Fibroblast of mammary gland (primary cell): ENCODE measurements around the gene SPATA1.
"Not testable (repeated sequence)": the region's sequence is repeated elsewhere in the genome, so short reads cannot be mapped to it uniquely, and the experiment has no call there.

Source experiments
- DNase-seq: peaks from one replicate; pipeline ENCODE4 v3.0.0-alpha.2; 2010; ENCODE audit warnings: low read depth
- H3K4me3 ChIP-seq: 2 replicates; pipeline ENCODE4 v1.5.1; 2011; ENCODE audit warnings: low read depth, mild to moderate bottlenecking, low read length, moderate library complexity; ENCODE audit not compliant: control insufficient read depth
- TF ChIP-seq, protein P1 (sequence below): conservative IDR thresholded peaks from 2 replicates; pipeline ENCODE4 v1.5.1; 2011; ENCODE audit warnings: low read depth, low read length, inconsistent platforms; ENCODE audit not compliant: control insufficient read depth, insufficient read depth

SPATA1 gene

DNA sequence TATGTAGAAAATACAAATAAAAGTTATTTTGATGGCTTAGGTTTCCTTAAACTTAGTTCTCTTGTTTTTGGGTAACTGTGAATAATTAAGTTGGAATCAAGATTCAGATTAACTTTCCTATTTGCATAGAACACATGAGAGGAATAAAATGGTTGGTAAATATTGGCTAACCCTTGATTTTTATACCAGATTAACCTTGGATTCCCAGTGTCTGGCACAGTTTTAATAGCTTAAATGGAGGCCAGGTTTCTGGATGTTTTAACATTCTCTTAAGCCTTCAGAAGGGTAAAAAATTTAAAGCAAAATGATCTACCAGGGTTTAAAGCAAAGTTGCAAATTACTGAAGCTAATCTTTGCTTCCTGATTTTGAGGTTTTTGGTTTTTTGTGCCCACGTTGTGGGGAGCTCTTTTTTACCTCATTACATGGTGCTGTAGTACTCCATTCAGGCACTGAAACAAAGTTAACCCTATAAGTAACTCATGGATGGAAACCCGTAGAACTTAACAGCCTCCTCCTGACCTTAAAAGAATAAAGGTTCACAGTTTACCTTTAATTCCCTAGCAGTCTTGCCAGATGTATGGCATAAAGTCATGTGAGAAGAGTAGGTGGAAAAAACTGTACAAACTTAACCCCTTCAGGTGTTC lies 8.4 kb upstream of the SPATA1 start:
- DNase-seq = no peak
- H3K4me3 ChIP-seq = no peak overlapping the region
- TF ChIP-seq, protein P1, sequence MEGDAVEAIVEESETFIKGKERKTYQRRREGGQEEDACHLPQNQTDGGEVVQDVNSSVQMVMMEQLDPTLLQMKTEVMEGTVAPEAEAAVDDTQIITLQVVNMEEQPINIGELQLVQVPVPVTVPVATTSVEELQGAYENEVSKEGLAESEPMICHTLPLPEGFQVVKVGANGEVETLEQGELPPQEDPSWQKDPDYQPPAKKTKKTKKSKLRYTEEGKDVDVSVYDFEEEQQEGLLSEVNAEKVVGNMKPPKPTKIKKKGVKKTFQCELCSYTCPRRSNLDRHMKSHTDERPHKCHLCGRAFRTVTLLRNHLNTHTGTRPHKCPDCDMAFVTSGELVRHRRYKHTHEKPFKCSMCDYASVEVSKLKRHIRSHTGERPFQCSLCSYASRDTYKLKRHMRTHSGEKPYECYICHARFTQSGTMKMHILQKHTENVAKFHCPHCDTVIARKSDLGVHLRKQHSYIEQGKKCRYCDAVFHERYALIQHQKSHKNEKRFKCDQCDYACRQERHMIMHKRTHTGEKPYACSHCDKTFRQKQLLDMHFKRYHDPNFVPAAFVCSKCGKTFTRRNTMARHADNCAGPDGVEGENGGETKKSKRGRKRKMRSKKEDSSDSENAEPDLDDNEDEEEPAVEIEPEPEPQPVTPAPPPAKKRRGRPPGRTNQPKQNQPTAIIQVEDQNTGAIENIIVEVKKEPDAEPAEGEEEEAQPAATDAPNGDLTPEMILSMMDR = no peak

DNA sequence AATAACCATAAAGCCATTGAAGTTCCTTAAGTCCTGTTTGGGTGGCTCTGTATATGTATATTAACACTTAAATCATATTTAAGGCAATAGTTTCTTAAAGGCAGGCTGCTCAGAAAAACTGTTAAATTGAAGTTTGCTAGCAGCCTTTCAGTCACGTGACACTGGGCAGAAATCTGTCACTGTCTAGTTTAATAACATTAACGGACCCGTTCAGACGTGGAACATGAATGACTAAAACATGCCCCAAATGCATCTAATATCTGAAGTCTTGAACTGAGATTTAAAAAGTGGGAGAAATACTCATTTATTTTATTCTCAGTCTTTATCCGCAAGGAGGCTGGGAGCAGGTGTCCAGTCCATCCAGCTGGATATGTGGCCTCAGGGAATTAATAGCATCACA lies 3.3 kb upstream of the SPATA1 start:
- TF ChIP-seq, protein P1 = no peak
- no peak overlapping the region for H3K4me3 ChIP-seq
- DNase-seq = no peak

DNA sequence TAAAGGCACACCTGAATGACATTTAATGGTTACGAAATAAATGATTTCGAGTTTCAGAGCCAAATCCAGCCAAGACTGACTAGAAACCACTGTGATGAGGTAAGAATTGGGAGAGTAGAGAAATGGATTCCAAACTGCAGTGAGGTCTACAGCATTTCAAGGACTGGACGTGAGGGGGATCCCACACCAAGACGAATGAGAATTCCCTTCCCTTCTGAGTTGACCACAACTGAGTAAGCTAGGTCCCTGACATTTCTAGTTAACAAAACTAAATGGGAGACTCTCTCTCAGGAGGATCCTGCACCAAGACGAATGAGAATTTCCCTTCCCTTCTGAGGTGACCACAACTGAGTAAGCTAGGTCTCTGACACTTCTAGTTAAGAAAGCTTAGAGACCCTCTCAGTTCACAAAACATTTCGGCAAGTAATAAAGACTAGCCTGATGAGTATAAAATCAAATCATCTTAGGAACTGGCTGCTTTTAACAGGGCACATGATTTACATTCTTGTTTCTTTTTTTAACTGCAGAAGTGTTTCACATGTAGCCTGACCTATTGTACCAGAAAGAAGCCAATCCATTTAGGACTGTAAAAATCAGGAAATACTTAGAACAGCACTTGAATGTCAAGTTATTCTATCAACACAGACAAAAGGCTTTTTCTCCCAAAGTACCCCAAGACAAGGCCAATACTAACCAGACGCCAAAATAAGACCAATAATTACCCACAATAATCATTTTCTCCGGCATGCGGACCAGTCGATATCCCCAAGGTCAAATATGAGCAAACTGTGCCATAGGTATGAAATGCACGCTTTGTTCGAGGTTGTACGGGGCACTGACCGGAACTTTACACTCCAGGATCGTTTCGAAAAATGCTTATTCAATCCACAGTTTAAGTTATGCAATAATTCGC lies 1.4 kb upstream of the SPATA1 start:
- DNase-seq = peak; percentile 79
- TF ChIP-seq, protein P1 = peak; percentile 21
- H3K4me3 ChIP-seq = peak overlapping the region; percentile 83

DNA sequence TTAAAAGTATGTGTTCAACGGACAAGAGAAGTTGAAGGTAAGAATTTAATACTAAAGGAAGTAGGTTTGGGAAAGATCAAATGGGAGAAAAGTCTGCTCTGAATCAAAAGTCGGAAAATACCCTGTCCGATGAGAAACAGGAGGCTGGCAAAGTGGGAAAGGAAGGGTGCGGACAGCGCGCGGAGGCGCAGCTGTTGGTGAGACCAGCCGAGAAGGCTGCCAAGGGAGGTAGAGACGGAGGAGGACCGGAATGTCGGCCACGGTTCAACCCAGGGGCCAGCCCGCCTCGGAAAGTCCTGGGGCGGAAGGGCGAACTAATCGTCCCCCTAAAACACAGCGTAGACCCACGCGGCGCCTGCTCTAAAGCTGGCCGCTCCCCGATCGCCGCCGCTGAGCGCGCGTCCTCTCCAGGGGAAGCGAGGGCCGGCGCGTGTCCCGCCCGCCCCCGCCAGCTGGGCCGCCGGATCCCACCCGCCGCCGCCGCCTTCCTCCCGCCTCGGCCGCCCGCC lies 639 bp upstream of the SPATA1 start:
- peak overlapping the region; percentile 83 for H3K4me3 ChIP-seq
- TF ChIP-seq, protein P1 = no peak
- DNase-seq = peak; percentile 55

DNA sequence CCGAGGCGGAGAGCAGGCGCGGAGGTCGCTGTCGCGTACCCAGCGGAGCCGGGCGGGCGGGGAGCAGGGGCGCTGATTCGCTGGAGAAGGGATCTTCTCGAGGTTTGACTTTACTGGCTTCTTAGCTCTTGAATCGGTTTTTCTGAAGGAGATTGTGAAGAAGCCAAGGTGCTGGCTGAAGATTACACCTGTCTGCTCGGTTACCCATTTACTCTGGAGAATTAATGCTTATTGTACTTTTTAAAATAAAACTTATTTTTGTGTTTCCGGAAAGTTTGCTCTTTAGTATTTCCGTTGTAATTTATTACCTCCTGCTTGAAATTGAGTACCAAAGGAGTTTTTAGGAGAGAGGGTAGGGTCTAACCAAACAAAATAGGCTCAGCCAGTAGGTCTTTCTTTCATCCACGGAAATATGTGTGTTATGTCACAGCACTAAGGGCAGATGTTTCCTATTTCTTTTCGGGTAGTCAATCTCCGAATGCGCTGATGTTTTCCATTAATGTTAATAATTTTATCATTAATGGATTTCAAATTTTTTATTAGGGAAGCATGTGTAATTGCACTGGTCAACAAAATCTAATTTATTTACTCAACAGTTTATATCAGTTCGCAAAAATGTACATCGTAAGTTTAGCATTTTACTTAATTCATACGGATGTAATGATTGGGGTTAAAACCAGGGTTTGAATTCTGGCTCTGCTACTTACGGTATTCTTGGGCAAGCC lies 705 bp downstream of the SPATA1 start:
- TF ChIP-seq, protein P1 = no peak
- H3K4me3 ChIP-seq = peak overlapping the region; percentile 83
- peak; percentile 5 for DNase-seq

DNA sequence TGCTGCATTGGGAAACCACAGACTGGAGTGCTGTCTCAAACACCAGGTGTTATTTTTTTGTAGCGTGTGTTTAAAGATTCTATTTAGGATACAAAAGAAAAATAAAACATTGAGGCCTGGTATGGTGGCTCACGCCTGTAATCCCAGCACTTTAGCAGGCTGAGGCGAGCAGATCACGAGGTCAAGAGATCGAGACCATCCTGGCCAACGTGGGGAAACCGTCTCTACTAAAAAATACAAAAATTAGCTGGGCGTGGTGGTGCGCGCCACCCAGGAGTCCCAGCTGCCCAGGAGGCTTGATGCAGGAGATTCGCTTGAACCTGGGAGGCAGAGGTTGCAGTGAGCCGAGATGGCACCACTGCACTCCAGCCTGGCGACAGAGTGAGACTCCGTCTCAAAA lies 1.7 kb downstream of the SPATA1 start:
- not testable (repeated sequence) for H3K4me3 ChIP-seq, DNase-seq
